ENCODE data around the gene TMEM17.

The TMEM17 gene

DNA sequence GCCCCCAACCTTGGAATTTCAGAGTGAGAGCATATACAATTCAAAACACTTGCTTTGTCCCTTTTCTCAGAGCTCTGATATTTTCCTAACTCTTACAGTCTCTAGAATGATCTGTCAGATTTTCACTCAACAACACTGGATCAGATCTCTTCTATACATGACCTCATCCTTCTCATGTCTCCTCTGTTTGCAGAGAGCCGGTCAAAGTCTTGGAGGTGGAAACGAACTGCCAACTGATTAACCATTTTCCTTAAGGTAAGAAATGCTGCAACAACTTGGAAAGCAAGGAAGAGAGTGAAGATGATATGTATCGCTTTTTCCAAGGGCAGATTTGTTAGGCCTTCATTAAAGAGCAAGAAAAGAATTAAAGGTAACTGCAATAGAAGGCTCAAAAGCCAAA, 4.9 kb downstream of the TMEM17 start:
- Histone ChIP-seq H3K27ac (no peak overlapping the region), H3K9ac (no peak overlapping the region), H3K4me1 (no peaks in the 10 kb centered on the region), H3K9me3 (ENCODE audit: control insufficient read depth, low read length) (no peaks in the 10 kb centered on the region), H3K36me3 (ENCODE audit: control insufficient read depth, insufficient read depth, low read length) (peaks cover 3% of the 10 kb centered on the region), H3K27me3 (ENCODE audit: control insufficient read depth, insufficient read depth, low read length) (no peaks in the 10 kb centered on the region), H3K4me2 (ENCODE audit: low read length) (no peak overlapping the region), H3K4me3 (ENCODE audit: low read depth, low read length) (no peak overlapping the region), H3K79me2 (no peaks in the 10 kb centered on the region), H2AFZ (no peak overlapping the region)
- TF ChIP-seq CTCF (IDR thresholded peaks at IDR 0.05), result no peak

DNA sequence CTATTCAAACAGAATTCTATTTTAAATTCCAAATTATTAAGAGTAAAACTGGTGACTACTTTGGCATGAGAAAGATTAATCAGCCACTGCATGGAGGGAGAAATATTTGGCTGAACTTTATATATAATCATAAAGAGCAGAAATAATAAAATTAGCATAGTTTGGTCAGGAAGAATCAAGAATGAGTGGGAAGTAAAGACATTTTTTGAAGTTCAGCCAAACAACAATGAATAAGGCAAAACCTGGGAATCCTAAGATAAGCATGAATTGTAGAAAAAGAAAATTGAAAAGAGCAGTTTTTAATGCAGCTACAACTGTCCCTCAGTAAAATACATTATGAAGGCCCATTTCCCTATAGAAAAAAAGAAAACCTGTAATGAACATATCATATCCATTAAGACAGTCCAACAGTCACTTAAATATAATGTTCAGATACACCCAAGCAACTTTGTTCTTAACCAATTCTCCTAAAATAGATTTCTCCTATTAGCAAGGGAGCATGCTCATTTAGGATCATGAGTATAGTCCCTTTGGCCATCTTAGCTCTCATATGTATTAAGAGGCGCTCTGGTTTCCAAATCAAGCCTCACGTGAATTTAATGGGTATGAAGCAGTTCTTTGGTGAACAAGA, 6.5 kb downstream of the TMEM17 start:
- no peak overlapping the region for H3K9ac ChIP-seq
- no peaks in the 10 kb centered on the region for H3K27me3 ChIP-seq (ENCODE audit: control insufficient read depth, insufficient read depth, low read length)
- no peaks in the 10 kb centered on the region for H3K79me2 ChIP-seq
- H3K27ac ChIP-seq, result no peak overlapping the region
- no peak overlapping the region for H2AFZ ChIP-seq
- TF ChIP-seq CTCF (IDR thresholded peaks at IDR 0.05), result no peak
- H3K4me2 ChIP-seq (ENCODE audit: low read length), result no peak overlapping the region
- no peaks in the 10 kb centered on the region for H3K9me3 ChIP-seq (ENCODE audit: control insufficient read depth, low read length)
- H3K4me3 ChIP-seq (ENCODE audit: low read depth, low read length), result no peak overlapping the region
- peaks cover 3% of the 10 kb centered on the region for H3K36me3 ChIP-seq (ENCODE audit: control insufficient read depth, insufficient read depth, low read length)
- no peaks in the 10 kb centered on the region for H3K4me1 ChIP-seq

GRCh38 chr2:62498739-62499138, 7.3 kb downstream of the TMEM17 start:
- no peak overlapping the region for H3K4me2 ChIP-seq (ENCODE audit: low read length)
- no peak overlapping the region for H2AFZ ChIP-seq
- no peaks in the 10 kb centered on the region for H3K9me3 ChIP-seq (ENCODE audit: control insufficient read depth, low read length)
- TF ChIP-seq CTCF (IDR thresholded peaks at IDR 0.05), result no peak
- no peak overlapping the region for H3K9ac ChIP-seq
- H3K4me1 ChIP-seq, result no peaks in the 10 kb centered on the region
- no peak overlapping the region for H3K27ac ChIP-seq
- no peaks in the 10 kb centered on the region for H3K27me3 ChIP-seq (ENCODE audit: control insufficient read depth, insufficient read depth, low read length)
- H3K36me3 ChIP-seq (ENCODE audit: control insufficient read depth, insufficient read depth, low read length), result no peaks in the 10 kb centered on the region
- no peaks in the 10 kb centered on the region for H3K79me2 ChIP-seq
- no peak overlapping the region for H3K4me3 ChIP-seq (ENCODE audit: low read depth, low read length)

- Histone ChIP-seq H3K9me3 (ENCODE audit: control insufficient read depth, low read length) (no peaks in the 10 kb centered on the region), H3K4me1 (no peaks in the 10 kb centered on the region), H2AFZ (no peak overlapping the region), H3K27me3 (ENCODE audit: control insufficient read depth, insufficient read depth, low read length) (no peaks in the 10 kb centered on the region), H3K79me2 (no peaks in the 10 kb centered on the region), H3K27ac (no peak overlapping the region), H3K4me3 (ENCODE audit: low read depth, low read length) (no peak overlapping the region), H3K9ac (no peak overlapping the region), H3K4me2 (ENCODE audit: low read length) (no peak overlapping the region), H3K36me3 (ENCODE audit: control insufficient read depth, insufficient read depth, low read length) (no peaks in the 10 kb centered on the region)
- no peak for TF ChIP-seq CTCF (IDR thresholded peaks at IDR 0.05)
Measured at GRCh38 chr2:62495761-62496160, 10.2 kb downstream of the TMEM17 start.

GRCh38 chr2:62492048-62492447, 13.9 kb downstream of the TMEM17 start:
- H3K27ac ChIP-seq, result no peak overlapping the region
- no peak for TF ChIP-seq CTCF (IDR thresholded peaks at IDR 0.05)
- no peak overlapping the region for H3K4me2 ChIP-seq (ENCODE audit: low read length)
- no peak overlapping the region for H3K9ac ChIP-seq
- H2AFZ ChIP-seq, result no peak overlapping the region
- no peaks in the 10 kb centered on the region for H3K36me3 ChIP-seq (ENCODE audit: control insufficient read depth, insufficient read depth, low read length)
- H3K4me3 ChIP-seq (ENCODE audit: low read depth, low read length), result no peak overlapping the region
- H3K4me1 ChIP-seq, result no peaks in the 10 kb centered on the region
- H3K9me3 ChIP-seq (ENCODE audit: control insufficient read depth, low read length), result no peaks in the 10 kb centered on the region
- no peaks in the 10 kb centered on the region for H3K79me2 ChIP-seq
- no peaks in the 10 kb centered on the region for H3K27me3 ChIP-seq (ENCODE audit: control insufficient read depth, insufficient read depth, low read length)

Measured in parathyroid adenoma (tissue), 2 donors.